ENCODE data around the gene DACH2.

DNA sequence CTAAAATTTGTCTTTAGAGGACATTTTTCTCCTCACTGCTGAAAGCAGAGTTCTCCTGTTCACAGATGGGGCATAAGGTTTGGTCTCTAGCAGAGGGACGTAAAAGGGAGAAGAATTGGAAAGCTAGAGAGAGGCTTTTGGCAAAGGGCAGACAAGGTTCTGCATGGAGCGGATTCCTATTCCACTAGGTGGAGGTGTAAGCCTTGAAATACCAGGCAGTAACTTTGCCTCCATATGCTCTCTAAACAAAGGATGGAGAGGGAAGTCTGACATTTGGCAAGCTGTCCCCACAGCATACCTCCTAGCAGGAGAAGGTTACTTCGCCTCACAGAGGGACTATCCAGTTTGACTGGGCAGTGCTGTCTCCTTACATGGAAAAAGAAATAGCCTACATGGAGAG, 174.7 kb downstream of the DACH2 start:
- TF ChIP-seq TAF1 (IDR thresholded peaks at IDR 0.05; ENCODE audit: low read depth) (no peak), MXI1 (conservative IDR thresholded peaks at IDR 0.05; ENCODE audit: poor library complexity, severe bottlenecking) (no peak), EP300 (conservative IDR thresholded peaks at IDR 0.05; ENCODE audit: poor library complexity, severe bottlenecking) (no peak), POLR2AphosphoS5 (IDR thresholded peaks at IDR 0.05) (no peak)
- TF ChIP-seq, protein P1, sequence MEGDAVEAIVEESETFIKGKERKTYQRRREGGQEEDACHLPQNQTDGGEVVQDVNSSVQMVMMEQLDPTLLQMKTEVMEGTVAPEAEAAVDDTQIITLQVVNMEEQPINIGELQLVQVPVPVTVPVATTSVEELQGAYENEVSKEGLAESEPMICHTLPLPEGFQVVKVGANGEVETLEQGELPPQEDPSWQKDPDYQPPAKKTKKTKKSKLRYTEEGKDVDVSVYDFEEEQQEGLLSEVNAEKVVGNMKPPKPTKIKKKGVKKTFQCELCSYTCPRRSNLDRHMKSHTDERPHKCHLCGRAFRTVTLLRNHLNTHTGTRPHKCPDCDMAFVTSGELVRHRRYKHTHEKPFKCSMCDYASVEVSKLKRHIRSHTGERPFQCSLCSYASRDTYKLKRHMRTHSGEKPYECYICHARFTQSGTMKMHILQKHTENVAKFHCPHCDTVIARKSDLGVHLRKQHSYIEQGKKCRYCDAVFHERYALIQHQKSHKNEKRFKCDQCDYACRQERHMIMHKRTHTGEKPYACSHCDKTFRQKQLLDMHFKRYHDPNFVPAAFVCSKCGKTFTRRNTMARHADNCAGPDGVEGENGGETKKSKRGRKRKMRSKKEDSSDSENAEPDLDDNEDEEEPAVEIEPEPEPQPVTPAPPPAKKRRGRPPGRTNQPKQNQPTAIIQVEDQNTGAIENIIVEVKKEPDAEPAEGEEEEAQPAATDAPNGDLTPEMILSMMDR (IDR thresholded peaks at IDR 0.05; ENCODE audit: poor library complexity, severe bottlenecking): no peak
- TF ChIP-seq, protein P2, sequence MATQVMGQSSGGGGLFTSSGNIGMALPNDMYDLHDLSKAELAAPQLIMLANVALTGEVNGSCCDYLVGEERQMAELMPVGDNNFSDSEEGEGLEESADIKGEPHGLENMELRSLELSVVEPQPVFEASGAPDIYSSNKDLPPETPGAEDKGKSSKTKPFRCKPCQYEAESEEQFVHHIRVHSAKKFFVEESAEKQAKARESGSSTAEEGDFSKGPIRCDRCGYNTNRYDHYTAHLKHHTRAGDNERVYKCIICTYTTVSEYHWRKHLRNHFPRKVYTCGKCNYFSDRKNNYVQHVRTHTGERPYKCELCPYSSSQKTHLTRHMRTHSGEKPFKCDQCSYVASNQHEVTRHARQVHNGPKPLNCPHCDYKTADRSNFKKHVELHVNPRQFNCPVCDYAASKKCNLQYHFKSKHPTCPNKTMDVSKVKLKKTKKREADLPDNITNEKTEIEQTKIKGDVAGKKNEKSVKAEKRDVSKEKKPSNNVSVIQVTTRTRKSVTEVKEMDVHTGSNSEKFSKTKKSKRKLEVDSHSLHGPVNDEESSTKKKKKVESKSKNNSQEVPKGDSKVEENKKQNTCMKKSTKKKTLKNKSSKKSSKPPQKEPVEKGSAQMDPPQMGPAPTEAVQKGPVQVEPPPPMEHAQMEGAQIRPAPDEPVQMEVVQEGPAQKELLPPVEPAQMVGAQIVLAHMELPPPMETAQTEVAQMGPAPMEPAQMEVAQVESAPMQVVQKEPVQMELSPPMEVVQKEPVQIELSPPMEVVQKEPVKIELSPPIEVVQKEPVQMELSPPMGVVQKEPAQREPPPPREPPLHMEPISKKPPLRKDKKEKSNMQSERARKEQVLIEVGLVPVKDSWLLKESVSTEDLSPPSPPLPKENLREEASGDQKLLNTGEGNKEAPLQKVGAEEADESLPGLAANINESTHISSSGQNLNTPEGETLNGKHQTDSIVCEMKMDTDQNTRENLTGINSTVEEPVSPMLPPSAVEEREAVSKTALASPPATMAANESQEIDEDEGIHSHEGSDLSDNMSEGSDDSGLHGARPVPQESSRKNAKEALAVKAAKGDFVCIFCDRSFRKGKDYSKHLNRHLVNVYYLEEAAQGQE (IDR thresholded peaks at IDR 0.05; ENCODE audit: borderline replicate concordance): no peak

Data from neural cell (in vitro differentiated cells).